Mesothelial cell of epicardium (in vitro differentiated cells): Measurements from ENCODE around the gene VPS51. TPM values are rescaled to one million over a fixed set of nuclear protein-coding genes. Genes with fewer than 3 reads are reported as not detected.

Experiments
- DNase-seq, 2 experiments: peaks; one replicate each; pipeline ENCODE4 v3.0.0; 2021; ENCODE audit warnings: low spot score in 2 of 2; ENCODE audit not compliant: unreplicated experiment in 2 of 2
- H3K27ac Mint-ChIP-seq: 2 replicates; pipeline ENCODE4 v1.8.0; 2021; ENCODE audit warnings: mixed read lengths
- H3K27me3 Mint-ChIP-seq: 2 replicates; pipeline ENCODE4 v1.8.0; 2021; ENCODE audit warnings: low read depth, mixed read lengths
- H3K36me3 Mint-ChIP-seq: 2 replicates; pipeline ENCODE4 v1.8.0; 2021; ENCODE audit warnings: mixed read lengths
- H3K4me1 Mint-ChIP-seq: 2 replicates; pipeline ENCODE4 v1.8.0; 2021; ENCODE audit warnings: mixed read lengths
- H3K4me3 Mint-ChIP-seq: 2 replicates; pipeline ENCODE4 v1.8.0; 2021; ENCODE audit warnings: mild to moderate bottlenecking, moderate library complexity, mixed read lengths
- H3K9me3 Mint-ChIP-seq: 2 replicates; pipeline ENCODE4 v1.8.0; 2021; ENCODE audit warnings: mixed read lengths
- CTCF ChIP-seq: fragments of 200-600 bp; sonication (generic); IDR thresholded peaks from one replicate; pipeline ENCODE4 v1.5.0; 2021; ENCODE audit warnings: antibody characterized with exemption; ENCODE audit not compliant: unreplicated experiment
- total RNA-seq: library from RNA; stranded (reverse); gene quantifications from 3 replicates; pipeline ENCODE4 v1.2.1, GENCODE V29; 2021

The VPS51 gene
- total RNA-seq, 1 donor from 2014 or later, result 113 TPM

- peaks cover 22% of the 10 kb centered on the region for H3K4me1 Mint-ChIP-seq
- H3K9me3 Mint-ChIP-seq, result no peaks in the 10 kb centered on the region
- no peaks in the 10 kb centered on the region for H3K27me3 Mint-ChIP-seq
- TF ChIP-seq CTCF, result no peak
- no peak overlapping the region for H3K4me3 Mint-ChIP-seq
- no peak overlapping the region for H3K27ac Mint-ChIP-seq
- H3K36me3 Mint-ChIP-seq, result peaks cover 13% of the 10 kb centered on the region
- DNase-seq, result no peak
Measured at GRCh38 chr11:65087827-65088226, 8.2 kb upstream of the VPS51 start.

GRCh38 chr11:65089621-65090020 is 6.4 kb upstream of the VPS51 start:
- no peak for DNase-seq
- no peak overlapping the region for H3K4me3 Mint-ChIP-seq
- peaks cover 13% of the 10 kb centered on the region for H3K36me3 Mint-ChIP-seq
- H3K9me3 Mint-ChIP-seq, result no peaks in the 10 kb centered on the region
- TF ChIP-seq CTCF, result no peak
- H3K27me3 Mint-ChIP-seq, result no peaks in the 10 kb centered on the region
- H3K27ac Mint-ChIP-seq, result no peak overlapping the region
- H3K4me1 Mint-ChIP-seq, result peaks cover 8% of the 10 kb centered on the region

- no peak for DNase-seq
- Mint-ChIP-seq H3K27ac (no peak overlapping the region), H3K36me3 (peaks cover 12% of the 10 kb centered on the region), H3K4me1 (peaks cover 2% of the 10 kb centered on the region), H3K27me3 (no peaks in the 10 kb centered on the region), H3K9me3 (no peaks in the 10 kb centered on the region), H3K4me3 (no peak overlapping the region)
- no peak for TF ChIP-seq CTCF
Measured at GRCh38 chr11:65090628-65091027, 5.4 kb upstream of the VPS51 start.

GRCh38 chr11:65095427-65095826 is 587 bp upstream of the VPS51 start:
- no peak for TF ChIP-seq CTCF
- H3K4me3 Mint-ChIP-seq, result peak overlapping the region; percentile 89
- no peak for DNase-seq

GRCh38 chr11:65096926-65097325 is 912 bp downstream of the VPS51 start:
- H3K27ac Mint-ChIP-seq, result peak overlapping the region; percentile 34
- H3K4me3 Mint-ChIP-seq, result peak overlapping the region; percentile 89
- H3K36me3 Mint-ChIP-seq, result no peaks in the 10 kb centered on the region
- no peaks in the 10 kb centered on the region for H3K9me3 Mint-ChIP-seq
- TF ChIP-seq CTCF, result no peak
- no peaks in the 10 kb centered on the region for H3K27me3 Mint-ChIP-seq
- H3K4me1 Mint-ChIP-seq, result peaks cover 8% of the 10 kb centered on the region
- DNase-seq, result no peak

More at GRCh38 chr11:65095427-65095826, 587 bp upstream of the VPS51 start:
- no peaks in the 10 kb centered on the region for H3K36me3 Mint-ChIP-seq
- peak overlapping the region; percentile 98 for H3K27ac Mint-ChIP-seq
- H3K27me3 Mint-ChIP-seq, result no peaks in the 10 kb centered on the region
- H3K9me3 Mint-ChIP-seq, result no peaks in the 10 kb centered on the region
- H3K4me1 Mint-ChIP-seq, result peaks cover 8% of the 10 kb centered on the region
